ENCODE measurements around the gene NRARP.
A peak's percentile ranks its signal among the peaks of the same experiment; 100 is the strongest.
"Not testable (repeated sequence)": the region's sequence is repeated elsewhere in the genome, so short reads cannot be mapped to it uniquely, and the experiment has no call there.

Gene NRARP

GRCh38 chr9:137268538-137269201 is 33.4 kb downstream of the NRARP start:
- DNase-seq, result no peak
- intact Hi-C loops (cut with DNase I), result no loop called here

GRCh38 chr9:137267933-137268355 is 34.1 kb downstream of the NRARP start:
- intact Hi-C loops (cut with DNase I), result no loop called here
- no peak for DNase-seq

GRCh38 chr9:137266585-137267453 is 35.3 kb downstream of the NRARP start:
- peak in 1 of 10 donors; percentile 68 for DNase-seq
- intact Hi-C loops (cut with DNase I), result no loop called here

GRCh38 chr9:137266162-137266527 is 35.9 kb downstream of the NRARP start:
- peak in 1 of 10 donors; percentile 85 for DNase-seq
- intact Hi-C loops (cut with DNase I), result no loop called here

GRCh38 chr9:137265496-137266161 is 36.4 kb downstream of the NRARP start:
- intact Hi-C loops (cut with DNase I), result no loop called here
- DNase-seq, result peak in 1 of 10 donors; percentile 83

- DNase-seq, result no peak
These were observed 38.0 kb downstream of the NRARP start for GRCh38 chr9:137264067-137264466.

GRCh38 chr9:137263506-137263905 is 38.6 kb downstream of the NRARP start:
- intact Hi-C loops (cut with DNase I), result no loop called here
- DNase-seq, result no peak

More at GRCh38 chr9:137264067-137264466, 38.0 kb downstream of the NRARP start:
- intact Hi-C loops (cut with DNase I), result no loop called here

GRCh38 chr9:137262909-137263285 is 39.2 kb downstream of the NRARP start:
- peak in 1 of 10 donors; percentile 68 for DNase-seq
- intact Hi-C loops (cut with DNase I), result no loop called here

- intact Hi-C loops (cut with DNase I), result not testable (repeated sequence)
- DNase-seq, result peak in 3 of 10 donors; percentile 44 to 86 (median 48)
These were observed 39.7 kb downstream of the NRARP start for GRCh38 chr9:137262173-137262908.

GRCh38 chr9:137256856-137257255 is 45.2 kb downstream of the NRARP start:
- intact Hi-C loops (cut with DNase I), result no loop called here
- no peak for DNase-seq

GRCh38 chr9:137256362-137256761 is 45.7 kb downstream of the NRARP start:
- DNase-seq, result no peak
- intact Hi-C loops (cut with DNase I), result no loop called here

GRCh38 chr9:137255448-137256114 is 46.5 kb downstream of the NRARP start:
- peak in 1 of 10 donors; percentile 87 for DNase-seq
- intact Hi-C loops (cut with DNase I), result loop anchor here (1.0 kb wide), 1 partner anchor 14 kb away; the partner anchor contains the start of gene TUBB4B

- intact Hi-C loops (cut with DNase I), result loop anchor here (1.0 kb wide), 1 partner anchor 14 kb away; the partner anchor contains the start of gene TUBB4B
These were observed 47.2 kb downstream of the NRARP start, which contains the start of gene NELFB for GRCh38 chr9:137254624-137255447. Gene NELFB, plus strand, starts transcription at chr9:137255327.

GRCh38 chr9:137253717-137254623 is 48.1 kb downstream of the NRARP start:
- peak in 1 of 10 donors; percentile 84 for DNase-seq
- intact Hi-C loops (cut with DNase I), result no loop called here

More at GRCh38 chr9:137254624-137255447, 47.2 kb downstream of the NRARP start, which contains the start of gene NELFB:
- peak; percentile 90 to 99 (median 93) for DNase-seq

GRCh38 chr9:137252555-137253506 is 49.2 kb downstream of the NRARP start:
- intact Hi-C loops (cut with DNase I), result no loop called here
- DNase-seq, result peak in 1 of 10 donors; percentile 83

- intact Hi-C loops (cut with DNase I), result no loop called here
- DNase-seq, result no peak
These were observed 50.4 kb downstream of the NRARP start for GRCh38 chr9:137251490-137252268.
